ENCODE results near the gene KCTD15. TPM values are rescaled to one million over a fixed set of nuclear protein-coding genes. Genes with fewer than 3 reads are reported as not detected.
A peak's percentile ranks its signal among the peaks of the same experiment; 100 is the strongest.

The KCTD15 gene
- total and polyA plus RNA-seq, 10 donors = 7.6 to 31.8 (median 19.2) TPM

GRCh38 chr19:33828266-33829075, 31.8 kb downstream of the KCTD15 start:
- TF ChIP-seq CTCF (IDR thresholded peaks at IDR 0.05 in 8 of 11, conservative IDR thresholded peaks at IDR 0.05 in 3 of 11) (no peak), POLR2AphosphoS5 (IDR thresholded peaks at IDR 0.05) (no peak), POLR2A (IDR thresholded peaks at IDR 0.05) (no peak)
- H3K4me3 ChIP-seq = no peak overlapping the region
- no peaks in the 10 kb centered on the region for H3K4me1 ChIP-seq
- H3K27me3 ChIP-seq (replicated peaks in 1 of 7) = peaks cover 0 to 6% (median 0%) of the 10 kb centered on the region in 7 donors
- 84 to 94% (median 85%) methylated on average over 13 of the region's 13 CpGs for WGBS, 5 donors
- H3K9me3 ChIP-seq = no peaks in the 10 kb centered on the region
- no peaks in the 10 kb centered on the region for H3K36me3 ChIP-seq
- H3K27ac ChIP-seq = no peak overlapping the region
- peak; percentile 30 for DNase-seq
- intact Hi-C loops (cut with DNase I; ENCODE audit: low total_unique reads) = no loop called here

GRCh38 chr19:33830264-33830663, 33.6 kb downstream of the KCTD15 start:
- intact Hi-C loops (cut with DNase I; ENCODE audit: low total_unique reads) = no loop called here
- Histone ChIP-seq H3K27me3 (replicated peaks in 1 of 7) (peaks cover 0 to 10% (median 0%) of the 10 kb centered on the region in 7 donors), H3K36me3 (no peaks in the 10 kb centered on the region), H3K4me3 (no peak overlapping the region), H3K27ac (no peak overlapping the region), H3K9me3 (no peaks in the 10 kb centered on the region), H3K4me1 (no peaks in the 10 kb centered on the region)
- no peak for DNase-seq
- TF ChIP-seq CTCF (IDR thresholded peaks at IDR 0.05 in 8 of 11, conservative IDR thresholded peaks at IDR 0.05 in 3 of 11) (no peak), POLR2AphosphoS5 (IDR thresholded peaks at IDR 0.05) (no peak), POLR2A (IDR thresholded peaks at IDR 0.05) (no peak)
- WGBS, 5 donors = 80 to 96% (median 88%) methylated on average over 3 of the region's 3 CpGs

- peaks cover 0 to 10% (median 0%) of the 10 kb centered on the region in 7 donors for H3K27me3 ChIP-seq (replicated peaks in 1 of 7)
- DNase-seq = no peak
- no peaks in the 10 kb centered on the region for H3K36me3 ChIP-seq
- intact Hi-C loops (cut with DNase I; ENCODE audit: low total_unique reads) = no loop called here
- H3K27ac ChIP-seq = no peak overlapping the region
- H3K9me3 ChIP-seq = no peaks in the 10 kb centered on the region
- TF ChIP-seq CTCF (IDR thresholded peaks at IDR 0.05 in 8 of 11, conservative IDR thresholded peaks at IDR 0.05 in 3 of 11) = no peak
- TF ChIP-seq POLR2A (IDR thresholded peaks at IDR 0.05) = no peak
- no peak for TF ChIP-seq POLR2AphosphoS5 (IDR thresholded peaks at IDR 0.05)
- 50 to 86% (median 74%) methylated on average over 1 of the region's 1 CpG for WGBS, 5 donors
- no peaks in the 10 kb centered on the region for H3K4me1 ChIP-seq
- no peak overlapping the region for H3K4me3 ChIP-seq
These were observed 35.2 kb downstream of the KCTD15 start for GRCh38 chr19:33831825-33832224.

- Histone ChIP-seq H3K27ac (no peak overlapping the region), H3K36me3 (no peaks in the 10 kb centered on the region), H3K4me1 (no peaks in the 10 kb centered on the region), H3K9me3 (no peaks in the 10 kb centered on the region), H3K27me3 (replicated peaks in 1 of 7) (peaks cover 0 to 10% (median 0%) of the 10 kb centered on the region in 7 donors), H3K4me3 (no peak overlapping the region)
- intact Hi-C loops (cut with DNase I; ENCODE audit: low total_unique reads) = no loop called here
- no peak for TF ChIP-seq POLR2A (IDR thresholded peaks at IDR 0.05)
- no peak for DNase-seq
- 61 to 88% (median 64%) methylated on average over 6 to 7 of the region's 7 CpGs for WGBS, 5 donors
These were observed 36.0 kb downstream of the KCTD15 start for GRCh38 chr19:33832633-33833032.
